NCI-H1092 treated with DMSO at 0.1 percent for 48 hours (cell line): ENCODE data around the gene RPS15.

Experiments used
- DNase-seq: peaks from one replicate; lab custom pipeline; 2025; lab: John Stamatoyannopoulos, UW

The RPS15 gene

DNA sequence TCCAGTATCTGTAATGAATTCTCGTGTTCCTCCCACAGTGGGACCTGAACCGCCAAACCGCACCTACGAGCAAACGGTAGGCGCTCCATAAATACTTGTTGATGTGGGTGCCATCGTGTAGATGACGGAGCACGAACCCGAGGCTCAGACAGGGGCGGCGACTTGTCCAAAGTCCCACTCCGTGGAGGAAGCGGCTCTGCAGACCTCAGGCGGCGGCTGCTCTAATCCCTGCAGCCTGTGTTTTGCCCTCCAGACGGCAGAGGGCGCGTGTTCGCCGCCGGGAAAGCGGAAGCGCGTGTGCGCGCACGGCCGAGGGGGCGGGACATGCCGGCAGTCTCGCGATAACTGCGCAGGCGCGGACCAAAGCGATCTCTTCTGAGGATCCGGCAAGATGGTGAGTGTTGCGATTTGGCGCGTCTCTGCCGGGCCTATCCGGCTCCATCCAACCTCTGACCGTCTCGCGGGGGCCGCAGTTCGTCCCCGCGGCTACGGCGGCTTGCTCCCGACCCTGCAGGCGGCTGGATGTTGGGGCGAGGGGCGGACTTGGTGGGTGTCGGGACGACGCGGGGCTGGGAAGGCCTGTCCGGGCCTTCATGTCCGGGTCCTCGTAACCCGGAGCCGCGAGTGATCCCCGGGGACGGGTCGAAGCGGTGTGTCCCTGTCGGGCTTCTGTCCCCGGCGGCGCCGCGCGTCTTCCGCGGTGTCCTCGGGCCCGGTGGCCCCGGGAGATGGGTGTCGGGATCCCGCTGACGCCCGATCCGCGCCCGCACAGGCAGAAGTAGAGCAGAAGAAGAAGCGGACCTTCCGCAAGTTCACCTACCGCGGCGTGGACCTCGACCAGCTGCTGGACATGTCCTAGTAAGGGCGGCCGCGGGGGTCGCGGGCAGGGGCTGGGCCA, at the start of gene RPS15:
RPS15 (plus strand) TSS at position 362 of the 898 bp plus-strand sequence; CDS start at position 392, 30 bp downstream.
- DNase-seq, result peak; percentile 92

- no peak for DNase-seq
These were observed 49.6 kb upstream of the RPS15 start for GRCh38 chr19:1388637-1389026.

GRCh38 chr19:1389033-1389940, 48.9 kb upstream of the RPS15 start:
- no peak for DNase-seq

GRCh38 chr19:1390890-1391423, 47.2 kb upstream of the RPS15 start:
- no peak for DNase-seq

DNA sequence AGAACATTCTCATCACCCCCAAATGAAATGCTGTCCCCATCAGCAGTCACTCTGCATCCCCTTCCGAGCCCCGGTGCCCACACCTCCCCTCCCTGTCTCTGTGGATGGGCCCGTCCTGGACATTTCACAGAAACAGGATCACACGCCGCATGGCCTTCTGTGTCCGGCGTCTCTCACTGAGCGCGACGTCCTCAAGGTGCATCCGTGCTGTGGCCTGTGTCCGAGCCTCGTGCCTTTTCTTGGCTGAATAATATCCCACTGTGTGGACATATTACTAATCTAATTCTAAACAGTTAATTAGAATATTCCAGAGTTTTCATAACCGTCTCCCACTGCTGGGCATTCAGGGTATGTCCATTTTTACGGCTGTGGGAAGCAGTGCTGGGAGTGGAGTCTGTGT, 45.8 kb upstream of the RPS15 start:
- no peak for DNase-seq

GRCh38 chr19:1392939-1393530, 45.2 kb upstream of the RPS15 start:
- DNase-seq, result no peak

- no peak for DNase-seq
These were observed 44.4 kb upstream of the RPS15 start for GRCh38 chr19:1393841-1394240.

- DNase-seq, result no peak
These were observed 43.7 kb upstream of the RPS15 start for GRCh38 chr19:1394252-1395193.

GRCh38 chr19:1395194-1396018, 42.8 kb upstream of the RPS15 start:
- DNase-seq, result no peak

DNA sequence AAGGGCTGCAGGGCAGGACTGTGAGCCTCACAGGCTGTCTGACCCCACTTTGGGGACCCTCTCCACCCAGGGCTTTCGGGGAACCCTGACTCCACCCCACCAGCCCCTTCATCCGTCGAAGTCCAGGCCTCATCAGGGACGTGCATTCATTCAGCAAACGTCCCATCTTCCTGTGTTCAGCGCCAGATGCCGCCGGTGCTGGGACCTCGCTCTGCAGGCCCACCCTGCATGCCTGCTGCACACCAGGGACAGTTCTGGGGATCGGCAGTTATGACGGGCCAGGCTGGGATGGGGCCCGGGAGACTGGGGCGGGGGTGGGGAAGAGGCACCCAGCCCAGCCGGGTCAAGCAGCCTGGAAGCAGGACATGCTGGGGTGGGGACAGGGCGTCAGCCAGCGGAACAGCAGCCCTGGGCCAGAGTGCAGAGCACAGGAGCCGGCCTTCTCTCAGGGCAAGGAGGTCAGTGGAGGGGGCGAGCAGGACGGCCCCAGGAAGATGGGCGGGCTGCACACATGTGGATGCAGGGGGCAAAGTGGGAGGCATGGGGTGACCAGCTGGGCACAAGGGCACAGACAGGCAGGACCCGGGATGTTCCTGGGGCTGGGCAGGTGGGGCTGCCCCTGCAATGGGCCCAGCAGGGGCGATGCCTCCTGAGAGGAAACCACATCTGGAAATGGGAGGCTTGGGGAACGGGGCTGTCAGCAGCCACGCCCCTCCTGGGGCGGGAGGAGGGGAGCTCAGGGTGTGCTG, 42.0 kb upstream of the RPS15 start:
- no peak for DNase-seq

GRCh38 chr19:1396768-1397679, 41.2 kb upstream of the RPS15 start:
- DNase-seq, result no peak

DNA sequence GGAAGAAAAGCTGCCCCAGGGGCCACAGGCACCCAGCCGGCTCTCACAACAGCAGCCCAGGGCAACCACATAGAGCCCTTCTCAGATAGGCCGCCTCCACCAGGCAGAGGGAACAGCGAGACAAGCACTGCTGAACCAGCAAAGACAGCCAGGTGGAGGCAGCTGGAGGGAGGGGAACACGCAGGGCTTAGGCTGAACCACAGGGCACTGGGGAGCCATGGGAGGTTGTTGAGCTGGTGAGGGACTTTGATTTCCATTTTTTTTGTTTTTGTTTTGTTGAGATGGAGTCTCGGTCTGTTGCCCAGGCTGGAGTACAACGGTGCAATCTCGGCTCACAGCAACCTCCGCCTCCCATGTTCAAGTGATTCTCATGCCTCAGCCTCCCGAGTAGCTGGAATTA, 40.4 kb upstream of the RPS15 start:
- no peak for DNase-seq

- DNase-seq, result no peak
These were observed 39.1 kb upstream of the RPS15 start for GRCh38 chr19:1399079-1399478.

DNA sequence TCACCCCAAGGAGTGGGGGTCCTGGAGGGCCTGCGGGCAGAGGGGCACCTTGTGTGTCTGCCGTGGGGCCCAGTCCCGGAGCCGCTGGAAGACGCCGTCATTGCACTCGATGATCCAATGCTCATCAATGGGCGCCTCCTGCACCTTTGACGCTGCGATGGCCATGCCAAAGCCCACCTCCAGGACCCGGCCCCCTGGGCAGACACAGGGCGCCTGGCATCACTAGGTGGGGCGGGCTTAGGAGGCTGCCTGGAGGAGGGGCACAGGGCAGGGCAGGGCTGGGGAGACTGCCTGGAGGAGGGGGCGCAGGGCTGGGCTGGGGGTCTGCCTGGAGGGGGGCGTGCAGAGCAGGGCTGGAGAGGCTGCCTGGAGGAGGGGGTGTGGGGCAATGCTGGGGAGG, 38.5 kb upstream of the RPS15 start:
- no peak for DNase-seq

GRCh38 chr19:1400281-1401137, 37.7 kb upstream of the RPS15 start:
- peak; percentile 15 for DNase-seq

GRCh38 chr19:1401138-1401888, 36.9 kb upstream of the RPS15 start, which contains the start of gene GAMT:
TSS of gene GAMT (minus strand) at chr19:1401542. CDS start at chr19:1401476, 66 bp downstream.
- DNase-seq, result peak; percentile 34

DNA sequence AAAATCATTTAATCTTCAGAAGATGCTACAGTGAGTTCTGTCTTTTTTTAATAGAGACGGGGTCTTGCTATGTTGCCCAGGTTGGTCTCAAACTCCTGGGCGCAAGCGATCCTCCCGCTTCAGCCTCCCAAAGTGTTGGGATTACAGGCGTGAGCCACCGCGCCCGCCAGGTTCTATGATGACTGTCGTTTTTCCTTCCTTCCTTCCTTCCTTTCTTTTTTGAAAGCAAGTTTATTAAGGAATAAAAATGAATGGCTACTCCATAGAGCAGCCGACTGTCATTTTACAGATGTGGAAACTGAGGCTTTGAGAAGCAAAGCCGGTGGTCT, 36.3 kb upstream of the RPS15 start:
- no peak for DNase-seq
